Measurements from ENCODE around the gene RIPPLY1. TPM values are rescaled to one million over a fixed set of nuclear protein-coding genes. Genes with fewer than 3 reads are reported as not detected.
A peak's percentile ranks its signal among the peaks of the same experiment; 100 is the strongest.

Gene RIPPLY1
- 13.4 and 14.6 TPM in 2 replicates for total RNA-seq (2014; rRNA removed; shearing (Covaris generic))

GRCh38 chrX:106903291-106903824 lies at the start of gene RIPPLY1:
Gene RIPPLY1, minus strand, starts transcription at chrX:106903341. Its CDS starts 54 bp downstream, at chrX:106903287.
- Histone ChIP-seq H3K4me1 (peaks cover 24% of the 10 kb centered on the region), H3K9me3 (replicated peaks) (no peaks in the 10 kb centered on the region), H3K4me3 (no peak within 1 kb of the TSS), H3K36me3 (no peaks in the 10 kb centered on the region; the same call in 1 of the 2 replicates), H3K27me3 (no peaks in the 10 kb centered on the region), H3K27ac (no peak within 1 kb of the TSS; the same call in 1 of the 2 replicates)
- peak; percentile 54 to 81 for DNase-seq

DNA sequence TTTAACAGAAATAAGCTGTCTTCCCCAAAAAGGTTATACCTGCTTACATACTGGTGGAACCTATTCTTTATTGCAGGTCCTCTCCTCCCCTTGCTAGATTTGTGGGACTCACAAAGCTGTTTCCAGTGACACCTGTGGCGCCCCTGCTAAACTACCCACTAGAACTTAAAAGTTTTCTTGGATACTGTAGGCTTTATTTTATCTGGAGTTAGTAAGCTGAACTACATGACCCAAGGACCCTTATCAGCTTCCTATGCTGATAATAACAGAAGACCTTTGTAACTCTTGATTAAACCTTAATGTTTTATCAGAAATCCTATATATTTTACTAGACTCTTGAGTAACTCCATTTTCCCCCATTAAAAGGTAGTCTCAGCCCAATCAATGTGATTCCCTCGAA lies 49.4 kb upstream of the RIPPLY1 start:
- H3K36me3 ChIP-seq, result no peaks in the 10 kb centered on the region
- no peaks in the 10 kb centered on the region for H3K9me3 ChIP-seq (replicated peaks)
- DNase-seq, result no peak
- no peaks in the 10 kb centered on the region for H3K27me3 ChIP-seq
- no peak overlapping the region for H3K27ac ChIP-seq
- H3K4me1 ChIP-seq, result no peaks in the 10 kb centered on the region
- no peak overlapping the region for H3K4me3 ChIP-seq

- H3K27me3 ChIP-seq, result no peaks in the 10 kb centered on the region
- H3K4me3 ChIP-seq, result no peak overlapping the region
- DNase-seq, result no peak
- H3K27ac ChIP-seq, result no peak overlapping the region
- H3K9me3 ChIP-seq (replicated peaks), result no peaks in the 10 kb centered on the region
- H3K4me1 ChIP-seq, result no peaks in the 10 kb centered on the region
- no peaks in the 10 kb centered on the region for H3K36me3 ChIP-seq
These were observed 48.9 kb upstream of the RIPPLY1 start for GRCh38 chrX:106952089-106952488.

GRCh38 chrX:106951230-106951629 lies 48.1 kb upstream of the RIPPLY1 start:
- DNase-seq, result no peak
- Histone ChIP-seq H3K27me3 (no peaks in the 10 kb centered on the region), H3K4me1 (no peaks in the 10 kb centered on the region), H3K9me3 (replicated peaks) (no peaks in the 10 kb centered on the region), H3K4me3 (no peak overlapping the region), H3K27ac (no peak overlapping the region), H3K36me3 (no peaks in the 10 kb centered on the region)

DNA sequence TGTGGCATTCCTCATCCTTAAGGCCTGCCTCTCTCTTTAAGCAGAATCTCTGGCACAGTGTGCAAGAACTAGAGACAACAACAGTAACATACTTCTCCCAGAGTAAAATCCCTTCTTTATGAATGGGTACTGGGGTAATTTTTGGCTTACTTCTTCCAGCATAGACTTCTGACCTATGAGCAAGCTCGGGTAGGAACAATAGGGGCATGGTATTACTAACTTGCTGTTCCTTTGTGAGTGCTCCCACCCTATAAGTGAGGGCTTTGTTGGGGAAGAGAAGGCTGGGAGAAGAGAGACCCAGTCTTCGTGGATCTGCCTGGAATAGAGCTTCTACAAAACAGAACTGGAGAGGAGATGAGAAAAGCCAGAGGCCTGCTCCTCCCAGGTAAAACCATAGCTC lies 47.2 kb upstream of the RIPPLY1 start:
- Histone ChIP-seq H3K27me3 (no peaks in the 10 kb centered on the region), H3K4me1 (no peaks in the 10 kb centered on the region), H3K27ac (no peak overlapping the region), H3K4me3 (no peak overlapping the region), H3K36me3 (no peaks in the 10 kb centered on the region), H3K9me3 (replicated peaks) (no peaks in the 10 kb centered on the region)
- no peak for DNase-seq

DNA sequence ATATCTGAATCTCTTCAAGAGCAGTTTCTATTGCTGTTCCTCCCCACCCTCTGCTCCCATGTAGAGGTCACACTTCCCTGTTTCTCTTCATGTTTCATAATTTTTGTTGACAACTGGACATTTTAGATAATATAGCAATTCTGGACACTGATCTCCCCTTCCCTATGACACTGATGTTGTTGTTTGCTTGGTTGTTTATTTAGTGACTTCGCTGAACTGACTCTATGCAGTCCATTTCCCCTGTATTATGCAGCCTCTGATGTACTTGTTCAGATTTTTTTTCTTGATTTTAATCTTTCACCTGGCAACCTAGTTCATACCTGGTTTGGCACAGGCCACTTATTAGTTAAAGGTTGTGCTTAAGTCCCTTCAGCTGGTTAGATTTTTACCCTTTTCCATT lies 46.2 kb upstream of the RIPPLY1 start:
- Histone ChIP-seq H3K4me3 (no peak overlapping the region), H3K27ac (no peak overlapping the region), H3K36me3 (no peaks in the 10 kb centered on the region), H3K27me3 (no peaks in the 10 kb centered on the region), H3K4me1 (no peaks in the 10 kb centered on the region), H3K9me3 (replicated peaks) (no peaks in the 10 kb centered on the region)
- no peak for DNase-seq

DNA sequence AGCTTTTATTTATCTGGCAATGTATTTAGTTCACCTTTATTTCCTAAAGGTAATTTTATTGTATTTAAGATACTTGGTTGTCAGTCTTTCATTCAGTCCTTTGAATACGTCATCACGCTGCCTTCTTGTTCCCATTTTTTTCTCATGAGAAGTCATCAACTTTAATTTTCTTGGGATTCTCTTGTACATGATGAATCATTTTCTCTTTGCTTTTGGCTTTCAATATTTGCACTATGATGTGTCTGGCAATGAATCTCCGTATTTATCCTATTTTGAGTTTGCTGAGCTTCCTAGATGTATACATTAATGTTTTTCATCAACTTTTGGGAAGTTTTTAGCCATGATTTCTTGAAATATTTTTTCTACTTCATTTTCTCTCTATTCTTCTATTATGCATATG lies 45.5 kb upstream of the RIPPLY1 start:
- H3K27ac ChIP-seq, result no peak overlapping the region
- H3K4me1 ChIP-seq, result no peaks in the 10 kb centered on the region
- H3K27me3 ChIP-seq, result no peaks in the 10 kb centered on the region
- H3K4me3 ChIP-seq, result no peak overlapping the region
- DNase-seq, result no peak
- H3K36me3 ChIP-seq, result no peaks in the 10 kb centered on the region
- H3K9me3 ChIP-seq (replicated peaks), result no peaks in the 10 kb centered on the region

DNA sequence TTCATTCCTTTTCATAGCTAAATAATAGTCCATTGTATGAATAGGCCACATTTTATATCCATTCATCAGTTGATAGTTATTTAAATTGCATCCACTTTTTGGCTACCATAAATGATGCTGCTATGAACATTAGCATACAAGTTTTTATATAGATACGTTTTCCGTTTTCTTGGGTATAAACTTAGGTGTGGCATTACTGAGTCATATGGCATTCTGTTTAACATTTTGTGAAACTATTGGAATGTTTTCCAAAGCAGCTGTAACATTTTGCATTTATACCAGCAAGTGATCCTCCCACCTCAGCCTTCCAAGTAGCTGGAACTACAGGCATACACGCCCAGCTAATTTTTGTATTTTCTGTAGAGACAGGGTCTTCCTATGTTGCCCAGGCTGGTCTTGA lies 43.3 kb upstream of the RIPPLY1 start:
- no peak for DNase-seq
- Histone ChIP-seq H3K36me3 (no peaks in the 10 kb centered on the region), H3K27me3 (no peaks in the 10 kb centered on the region), H3K9me3 (replicated peaks) (no peaks in the 10 kb centered on the region), H3K4me1 (no peaks in the 10 kb centered on the region), H3K27ac (no peak overlapping the region), H3K4me3 (no peak overlapping the region)

GRCh38 chrX:106940068-106940467 lies 36.9 kb upstream of the RIPPLY1 start:
- Histone ChIP-seq H3K36me3 (no peaks in the 10 kb centered on the region), H3K27me3 (no peaks in the 10 kb centered on the region), H3K4me1 (no peaks in the 10 kb centered on the region), H3K27ac (no peak overlapping the region), H3K4me3 (no peak overlapping the region), H3K9me3 (replicated peaks) (no peaks in the 10 kb centered on the region)
- DNase-seq, result no peak

- DNase-seq, result no peak
- Histone ChIP-seq H3K9me3 (replicated peaks) (no peaks in the 10 kb centered on the region), H3K36me3 (no peaks in the 10 kb centered on the region), H3K4me3 (no peak overlapping the region), H3K27ac (no peak overlapping the region), H3K4me1 (no peaks in the 10 kb centered on the region), H3K27me3 (no peaks in the 10 kb centered on the region)
These were observed 36.4 kb upstream of the RIPPLY1 start for GRCh38 chrX:106939566-106939965.

- Histone ChIP-seq H3K9me3 (replicated peaks) (no peaks in the 10 kb centered on the region), H3K27me3 (no peaks in the 10 kb centered on the region), H3K36me3 (no peaks in the 10 kb centered on the region), H3K4me3 (no peak overlapping the region), H3K27ac (no peak overlapping the region), H3K4me1 (no peaks in the 10 kb centered on the region)
- DNase-seq, result no peak
These were observed 33.1 kb upstream of the RIPPLY1 start for GRCh38 chrX:106936246-106936645.

DNA sequence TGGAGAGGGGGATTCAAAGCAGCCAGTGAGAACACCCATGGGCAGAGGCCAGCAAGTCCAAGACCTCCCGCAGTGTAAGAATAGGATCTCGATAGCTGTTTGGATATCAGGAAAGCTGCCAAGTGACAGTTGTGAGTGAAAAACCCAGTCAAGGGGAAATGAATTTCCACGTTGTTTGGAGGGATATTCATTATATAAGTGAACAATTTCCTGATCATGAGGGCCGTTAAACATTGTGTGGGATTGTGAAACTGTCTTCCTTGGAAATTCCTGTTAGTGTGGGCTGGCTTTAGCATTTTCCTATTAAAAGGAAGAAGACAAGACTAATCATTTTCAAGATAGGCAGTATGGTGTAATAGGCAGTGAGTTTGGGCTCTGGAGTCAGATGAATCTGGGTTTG lies 32.0 kb upstream of the RIPPLY1 start:
- Histone ChIP-seq H3K4me1 (no peaks in the 10 kb centered on the region), H3K4me3 (no peak overlapping the region), H3K27me3 (no peaks in the 10 kb centered on the region), H3K9me3 (replicated peaks) (no peaks in the 10 kb centered on the region), H3K27ac (no peak overlapping the region), H3K36me3 (no peaks in the 10 kb centered on the region)
- DNase-seq, result no peak

DNA sequence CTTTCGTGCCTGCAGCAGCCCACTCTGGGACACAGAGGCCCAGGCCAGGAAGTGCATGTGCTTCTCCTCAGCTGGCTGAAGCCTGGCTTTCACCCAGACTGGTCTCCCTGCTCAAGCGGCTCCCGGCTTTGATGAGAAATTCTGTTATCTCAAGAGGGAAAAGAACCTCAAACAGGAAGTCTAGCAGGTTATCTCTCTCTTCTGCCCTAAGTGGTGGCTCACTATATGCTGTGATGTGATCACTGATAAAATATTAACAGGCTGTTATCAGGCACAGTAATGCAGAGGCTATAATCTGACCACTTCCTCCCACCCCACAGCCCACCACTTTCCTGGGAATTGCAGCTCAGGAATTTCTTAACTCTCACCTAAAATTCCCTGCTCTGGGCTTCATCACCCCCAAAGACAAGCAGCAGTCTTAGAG lies 30.4 kb upstream of the RIPPLY1 start:
- no peak overlapping the region for H3K4me3 ChIP-seq
- H3K27ac ChIP-seq, result no peak overlapping the region
- DNase-seq, result no peak
- H3K9me3 ChIP-seq (replicated peaks), result no peaks in the 10 kb centered on the region
- no peaks in the 10 kb centered on the region for H3K27me3 ChIP-seq
- H3K4me1 ChIP-seq, result no peaks in the 10 kb centered on the region
- H3K36me3 ChIP-seq, result no peaks in the 10 kb centered on the region

- Histone ChIP-seq H3K27me3 (no peaks in the 10 kb centered on the region), H3K9me3 (replicated peaks) (no peaks in the 10 kb centered on the region), H3K27ac (no peak overlapping the region), H3K4me1 (no peaks in the 10 kb centered on the region), H3K36me3 (no peaks in the 10 kb centered on the region), H3K4me3 (no peak overlapping the region)
- no peak for DNase-seq
These were observed 29.9 kb upstream of the RIPPLY1 start for GRCh38 chrX:106932960-106933537.

- no peak for DNase-seq
- H3K27me3 ChIP-seq, result no peaks in the 10 kb centered on the region
- no peak overlapping the region for H3K4me3 ChIP-seq
- no peaks in the 10 kb centered on the region for H3K4me1 ChIP-seq
- no peaks in the 10 kb centered on the region for H3K36me3 ChIP-seq
- no peak overlapping the region for H3K27ac ChIP-seq
- no peaks in the 10 kb centered on the region for H3K9me3 ChIP-seq (replicated peaks)
These were observed 29.4 kb upstream of the RIPPLY1 start for GRCh38 chrX:106932492-106932923.

DNA sequence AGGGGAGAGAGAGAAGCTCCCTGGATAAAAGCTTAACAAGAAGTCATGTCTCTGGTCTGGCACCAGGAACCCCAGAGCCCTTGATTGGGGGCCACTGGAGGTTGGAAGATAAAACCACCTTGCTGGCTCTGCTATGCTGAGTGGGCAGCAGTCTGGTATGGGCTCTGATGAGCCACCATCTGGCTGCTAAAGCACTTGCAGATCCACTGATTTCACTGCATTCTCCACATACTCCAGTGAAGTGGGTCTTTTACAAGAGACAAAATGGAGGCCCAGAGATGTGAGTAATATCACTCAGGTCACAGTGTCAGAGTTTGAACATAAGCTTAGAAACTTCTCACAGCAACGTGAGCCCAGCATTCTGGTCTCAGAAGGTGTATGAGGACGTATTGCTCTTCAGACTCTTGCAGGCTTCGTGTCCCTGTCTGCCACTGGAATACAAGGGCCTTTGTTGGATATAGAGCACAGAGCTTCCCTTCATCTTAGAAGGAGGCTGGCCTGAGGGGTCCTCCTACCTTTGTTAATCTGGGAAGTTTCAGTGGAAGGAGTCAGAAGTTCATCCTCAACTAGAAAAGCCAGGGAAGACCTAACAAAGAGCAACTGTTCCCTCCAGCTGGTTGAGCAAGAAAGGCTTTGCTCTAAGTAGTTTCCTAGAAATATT lies 28.8 kb upstream of the RIPPLY1 start:
- no peak overlapping the region for H3K27ac ChIP-seq

More for the DNA sequence above, 28.8 kb upstream of the RIPPLY1 start:
- Histone ChIP-seq H3K9me3 (replicated peaks) (no peaks in the 10 kb centered on the region), H3K27me3 (no peaks in the 10 kb centered on the region), H3K4me3 (no peak overlapping the region), H3K4me1 (no peaks in the 10 kb centered on the region), H3K36me3 (no peaks in the 10 kb centered on the region)
- DNase-seq, result no peak

All from SJCRH30 (cell line).